ENCODE measurements around the gene MAD1L1.
"Not testable (repeated sequence)": the region's sequence is repeated elsewhere in the genome, so short reads cannot be mapped to it uniquely, and the experiment has no call there.

MAD1L1 gene

DNA sequence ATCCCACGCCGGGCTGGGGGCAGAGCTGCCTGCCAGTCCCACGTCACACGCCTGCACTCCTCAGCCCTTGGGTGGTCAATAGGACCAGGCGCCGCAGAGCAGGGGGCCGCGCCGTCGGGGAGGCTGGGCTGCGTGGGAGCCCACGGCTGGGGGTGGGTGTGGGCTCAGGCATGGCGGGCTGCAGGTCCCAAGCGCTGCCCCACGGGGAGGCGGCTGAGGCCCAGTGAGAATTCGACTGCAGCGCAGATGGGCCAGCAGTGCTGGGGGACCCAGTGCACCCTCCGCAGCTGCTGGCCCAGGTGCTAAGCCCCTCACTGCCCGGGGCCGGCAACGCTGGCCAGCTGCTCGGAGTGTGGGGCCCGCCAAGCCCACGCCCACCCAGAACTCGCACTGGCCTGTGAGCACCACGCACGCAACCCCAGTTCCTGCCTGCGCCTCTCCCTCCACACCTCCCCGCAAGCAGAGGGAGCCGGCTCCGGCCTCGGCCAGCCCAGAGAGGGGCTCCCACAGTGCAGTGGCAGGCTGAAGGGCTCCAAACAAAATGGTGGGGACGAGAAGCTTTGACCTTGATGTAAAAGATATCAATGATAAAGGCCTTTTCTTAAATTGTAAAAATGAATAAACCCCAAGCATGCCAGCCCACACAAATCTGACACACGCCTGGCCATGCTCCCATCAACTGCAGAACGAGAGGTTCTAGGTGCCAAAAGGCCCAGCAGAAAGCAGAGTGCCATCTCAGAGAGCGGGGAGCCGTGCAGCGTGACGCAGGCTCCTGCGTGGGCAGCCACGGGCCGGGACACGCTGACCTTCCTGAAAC is 255.5 kb downstream of the MAD1L1 start:
- no peak for DNase-seq

- DNase-seq: not testable (repeated sequence)
Observed at GRCh38 chr7:1976521-1976920, 256.2 kb downstream of the MAD1L1 start.

DNA sequence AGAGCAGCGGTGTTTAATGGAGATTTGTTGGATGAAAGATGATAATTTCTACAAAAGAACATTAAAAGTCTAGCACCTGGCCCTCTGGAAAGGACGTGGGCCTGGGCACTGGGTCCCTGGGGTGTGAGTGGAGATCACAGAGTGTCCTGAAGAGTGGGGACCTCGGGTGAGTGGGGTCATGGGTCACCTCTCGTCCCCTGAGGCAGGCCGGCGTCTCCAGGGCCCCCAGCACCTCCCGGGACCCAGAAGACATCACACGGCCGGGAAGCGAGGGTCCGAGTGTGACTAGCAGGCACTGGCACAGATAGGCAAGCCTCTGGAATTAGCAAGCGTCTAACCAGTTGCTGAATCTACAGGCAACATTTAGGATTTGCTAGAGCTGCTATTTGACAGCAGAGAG is 257.2 kb downstream of the MAD1L1 start:
- no peak for DNase-seq

DNA sequence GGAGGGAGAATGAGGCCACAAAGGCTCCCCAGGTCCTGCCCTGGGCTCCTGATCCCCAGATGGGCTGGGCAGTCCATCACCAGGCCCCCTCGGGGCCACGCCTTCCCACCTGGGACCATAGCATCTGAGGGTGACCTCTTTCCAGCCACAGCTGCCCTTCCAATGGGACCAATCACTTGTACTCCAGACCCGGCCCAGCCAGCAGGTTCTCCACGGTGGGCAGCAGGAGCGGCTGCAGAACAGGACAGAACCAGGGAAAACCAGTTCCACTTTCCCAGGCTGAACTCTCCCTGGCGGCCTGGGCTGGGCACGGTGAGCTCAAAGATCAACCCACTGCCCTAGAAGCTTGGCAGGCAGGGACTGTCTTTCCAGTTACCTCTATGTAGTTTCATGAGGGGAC is 257.6 kb downstream of the MAD1L1 start:
- no peak for DNase-seq

DNA sequence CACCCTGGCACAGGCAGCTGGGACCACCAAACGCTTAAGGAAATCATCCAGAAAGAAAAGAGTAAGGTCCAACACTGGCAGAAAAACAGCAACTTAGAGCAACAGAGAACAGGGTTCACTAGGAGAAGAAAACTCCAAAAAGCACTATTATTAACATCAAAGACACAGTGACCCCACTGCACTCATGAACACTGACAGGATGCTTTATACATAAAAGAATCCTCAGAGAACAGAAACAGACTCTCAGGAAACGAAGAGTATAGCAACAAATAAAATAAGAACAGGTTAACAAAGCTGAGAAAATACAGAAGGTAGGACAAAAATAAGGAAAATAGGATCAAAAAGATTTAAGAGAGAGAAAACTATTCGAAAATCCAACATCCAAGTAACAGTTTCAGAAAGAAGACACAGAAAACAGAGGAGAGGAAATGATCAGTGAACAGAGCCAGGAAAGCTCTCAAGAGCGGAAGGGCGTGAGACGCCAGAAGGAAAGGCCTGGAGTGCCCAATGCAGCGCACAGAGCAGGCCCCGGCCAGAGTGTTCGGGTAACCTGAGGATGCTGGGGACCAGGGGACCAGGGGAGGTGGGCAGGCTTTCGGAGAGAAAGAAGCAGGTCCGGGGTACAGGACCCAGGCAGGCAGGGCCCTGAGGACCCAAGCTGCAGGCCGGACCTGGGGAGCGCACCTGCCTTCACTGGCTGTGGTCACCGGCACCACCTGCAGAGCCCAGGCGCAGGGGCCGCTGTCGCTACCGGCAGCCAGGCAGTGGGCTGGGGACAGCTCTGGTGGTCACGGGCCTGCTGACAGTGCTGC is 258.2 kb downstream of the MAD1L1 start:
- no peak for DNase-seq

GRCh38 chr7:1973321-1974251 is 259.2 kb downstream of the MAD1L1 start:
- no peak for DNase-seq

DNA sequence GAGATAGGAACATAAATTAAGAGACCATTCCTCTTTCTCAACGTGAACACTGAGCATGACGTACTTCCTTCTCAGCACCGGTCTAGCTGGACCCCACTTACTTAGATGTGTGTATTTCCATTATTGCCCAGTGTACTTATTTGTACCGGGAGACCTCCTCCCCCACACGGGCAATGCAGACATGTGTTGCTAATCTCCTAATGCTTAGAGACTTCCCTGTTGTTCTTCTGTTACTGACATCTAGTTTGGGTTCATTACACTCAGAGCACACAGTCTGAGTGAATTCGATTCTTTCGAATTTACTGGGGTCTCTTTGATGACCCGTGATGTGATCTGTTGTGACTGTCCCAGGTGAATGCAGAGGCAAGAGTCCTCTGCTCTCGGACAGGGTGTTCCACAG is 260.0 kb downstream of the MAD1L1 start:
- no peak for DNase-seq

DNA sequence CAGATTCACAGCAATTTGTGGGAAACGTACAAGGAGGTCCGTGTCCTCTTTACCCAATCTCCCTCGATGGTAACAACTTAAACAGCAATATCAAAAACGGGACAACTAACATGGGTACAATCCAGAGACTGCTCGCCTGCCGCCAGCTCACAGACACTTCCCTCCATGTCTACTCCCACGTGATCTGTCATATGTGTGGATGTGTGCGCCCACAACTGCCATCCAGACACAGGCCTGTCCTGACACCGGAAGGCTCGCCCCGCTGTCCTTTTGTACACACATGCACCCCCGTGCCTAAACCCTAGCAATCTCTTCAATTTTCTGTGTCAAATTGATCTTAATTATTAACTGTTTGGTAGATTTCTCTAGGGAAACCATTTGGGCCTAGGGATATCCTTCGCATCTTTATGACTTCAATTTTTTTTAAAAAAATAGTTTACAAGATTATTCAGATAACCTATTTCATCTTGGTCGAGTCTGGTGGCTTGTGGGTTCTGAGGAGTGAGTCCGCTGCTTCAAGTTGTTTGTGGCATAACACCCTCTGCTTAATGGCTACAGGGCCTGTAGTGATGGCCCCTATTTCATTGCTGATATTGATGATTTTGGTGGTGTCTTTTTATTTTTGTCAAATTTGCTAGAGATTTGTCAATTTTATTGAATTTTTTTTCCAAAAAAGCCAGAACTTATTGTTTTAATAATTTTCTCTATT is 260.6 kb downstream of the MAD1L1 start:
- no peak for DNase-seq

DNA sequence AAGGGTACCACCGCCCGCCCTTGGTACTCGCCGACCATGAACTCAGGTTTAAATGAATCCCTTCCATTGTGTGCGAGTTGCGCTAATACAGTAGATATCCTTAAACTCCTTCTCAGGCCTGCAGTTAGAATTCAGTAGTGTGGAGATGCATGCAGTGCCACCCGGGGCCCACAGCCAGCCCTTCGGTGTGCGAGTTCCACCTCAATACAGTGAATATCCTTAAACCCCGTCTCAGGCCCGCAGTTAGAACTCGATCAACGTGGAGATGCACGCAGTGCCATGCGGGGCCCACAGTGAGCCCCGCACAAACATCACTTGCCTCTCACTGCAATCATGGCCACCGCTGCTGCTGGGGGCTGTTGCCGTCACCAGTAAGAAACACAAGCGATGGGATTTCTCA is 261.9 kb downstream of the MAD1L1 start:
- DNase-seq: no peak

DNA sequence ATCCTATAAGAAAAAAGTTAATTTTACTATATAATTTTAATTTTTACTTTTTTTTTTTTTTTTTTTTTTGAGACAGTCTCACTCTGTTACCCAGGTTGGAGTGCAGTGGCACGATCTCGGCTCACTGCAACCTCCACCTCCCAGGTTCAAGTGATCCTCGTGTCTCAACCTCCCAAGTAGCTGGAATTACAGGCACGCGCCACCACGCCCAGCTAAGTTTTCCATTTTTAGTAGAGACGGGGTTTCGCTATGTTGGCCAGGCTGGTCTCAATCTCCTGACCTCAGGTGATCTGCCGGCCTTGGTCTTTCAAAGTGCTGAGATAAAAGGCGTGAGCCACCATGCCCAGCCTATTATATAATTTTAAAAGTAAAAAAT is 262.5 kb downstream of the MAD1L1 start:
- DNase-seq: not testable (repeated sequence)

DNA sequence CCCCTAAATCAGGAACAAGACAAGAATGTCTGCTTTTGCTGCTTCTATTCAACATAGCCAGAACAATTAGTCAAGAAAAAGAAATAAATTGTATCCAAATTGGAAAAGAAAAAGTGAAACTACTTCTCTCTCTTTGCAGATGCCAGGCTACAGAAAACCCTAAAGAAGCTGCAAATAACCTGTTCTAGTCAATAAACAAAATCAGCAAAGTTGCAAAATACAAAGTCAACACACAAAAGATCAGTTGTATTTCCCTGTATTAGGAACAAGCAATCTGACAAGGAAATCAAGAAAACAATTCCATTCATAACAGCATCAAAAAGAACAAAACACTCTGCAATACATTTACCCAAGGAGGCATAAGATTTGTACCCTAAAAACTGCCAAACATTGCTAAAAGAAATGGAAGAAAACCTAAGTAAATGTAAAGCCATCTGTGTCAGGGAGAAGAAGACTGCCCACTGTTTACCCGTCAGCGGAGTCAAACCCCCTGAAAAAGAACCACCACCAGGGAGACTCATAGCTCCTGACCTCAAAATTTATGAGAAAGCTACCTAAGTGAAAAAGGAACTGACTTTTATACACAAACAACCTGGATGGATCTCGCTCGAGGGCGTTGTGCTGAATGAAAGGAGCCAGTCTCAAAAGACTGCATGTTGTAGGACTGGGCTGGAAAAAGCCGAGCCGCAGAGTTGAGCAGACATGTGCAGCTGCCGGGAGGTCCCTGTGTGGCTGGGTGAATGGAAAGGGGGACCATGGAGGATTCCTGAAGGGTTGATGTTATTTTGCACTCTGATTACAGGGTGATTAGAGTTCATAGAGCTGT is 263.1 kb downstream of the MAD1L1 start:
- DNase-seq: no peak

- no peak for DNase-seq
Observed at GRCh38 chr7:1968397-1969111, 264.2 kb downstream of the MAD1L1 start.

- no peak for DNase-seq
Observed at GRCh38 chr7:1967512-1968396, 265.0 kb downstream of the MAD1L1 start.

DNA sequence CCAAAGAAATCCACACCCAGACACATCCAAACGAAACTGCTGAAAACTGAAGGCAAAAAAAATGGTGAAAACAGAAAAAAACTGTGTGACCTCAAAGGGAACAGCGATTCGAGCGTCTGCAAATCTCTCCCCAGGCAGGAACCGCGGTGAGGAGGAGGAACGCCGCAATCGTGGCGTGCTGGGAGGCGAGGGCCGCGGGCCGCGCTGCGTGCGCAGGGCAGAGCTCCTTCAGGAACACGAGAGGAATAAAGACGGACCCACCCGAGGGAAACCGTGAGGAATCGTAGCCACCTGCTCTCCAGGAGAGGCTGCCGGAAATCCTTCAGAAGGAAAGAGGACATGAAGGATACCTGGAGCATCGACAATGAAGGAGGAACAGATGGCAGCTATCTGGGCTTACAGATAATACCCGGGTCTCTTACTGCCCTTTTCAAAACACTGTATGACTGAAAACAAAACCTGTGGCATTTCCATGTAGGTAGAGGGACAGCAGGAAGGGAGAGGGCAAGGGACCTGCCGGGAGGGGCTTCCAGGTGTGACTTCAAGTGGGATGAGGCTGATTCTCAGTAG is 266.0 kb downstream of the MAD1L1 start:
- no peak for DNase-seq

DNA sequence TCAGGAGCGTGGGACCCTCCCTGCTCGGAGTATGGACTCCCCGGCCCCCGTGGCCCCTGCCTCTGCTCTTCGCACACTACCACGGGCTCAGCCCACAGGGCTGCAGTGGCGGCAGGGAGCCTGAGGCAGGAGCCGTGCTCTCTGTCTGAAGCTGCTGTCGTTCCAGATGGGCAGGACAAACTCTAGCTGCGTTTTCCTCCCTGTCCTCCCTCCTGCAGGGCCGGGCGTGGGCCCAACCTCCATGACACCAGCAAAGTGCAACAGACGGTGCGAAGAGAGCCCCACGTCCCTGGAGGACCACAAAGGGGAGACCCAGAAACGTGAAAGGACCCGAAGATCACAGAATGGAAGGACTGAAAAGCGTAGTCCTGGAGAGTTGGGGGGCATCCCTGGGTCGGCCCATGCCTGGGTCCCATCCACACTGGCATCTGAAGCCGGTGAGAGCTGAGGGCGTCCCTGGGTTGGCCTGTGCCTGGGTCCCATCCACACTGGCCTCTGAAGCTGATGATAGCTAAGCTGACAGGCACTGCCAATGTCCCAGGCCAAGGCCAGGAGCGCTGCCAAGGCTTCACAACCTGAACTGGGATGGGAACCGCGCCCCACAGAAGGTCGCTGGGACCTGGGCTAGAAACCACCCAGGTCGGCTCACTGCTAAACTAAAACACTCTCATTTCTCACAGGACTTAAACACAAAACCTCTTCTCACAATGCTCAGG is 267.0 kb downstream of the MAD1L1 start:
- no peak for DNase-seq

GRCh38 chr7:1964913-1965578 is 267.7 kb downstream of the MAD1L1 start:
- DNase-seq: no peak

GRCh38 chr7:1964211-1964912 is 268.4 kb downstream of the MAD1L1 start:
- DNase-seq: no peak

DNA sequence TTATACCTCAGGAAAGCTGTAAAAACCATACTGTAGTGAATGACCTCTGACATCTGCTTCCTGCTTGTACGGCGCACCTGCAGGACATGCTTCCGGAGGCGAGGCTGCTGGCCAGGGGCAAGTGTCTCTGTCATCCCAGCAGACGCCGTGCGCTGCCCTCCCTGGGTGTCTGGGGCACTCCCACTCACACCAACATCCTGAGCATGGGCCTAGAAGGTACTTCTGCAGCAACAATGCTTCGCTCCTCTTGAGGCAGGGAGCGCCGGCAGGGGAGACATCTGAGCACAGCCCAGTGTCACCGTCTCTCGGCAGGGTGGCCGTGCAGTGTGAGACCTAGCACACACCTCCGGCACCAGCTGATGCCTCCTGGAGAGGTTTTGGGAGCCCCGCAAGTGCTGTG is 269.2 kb downstream of the MAD1L1 start:
- DNase-seq: no peak
